Spinal cord (tissue), 10 donors: ENCODE data around the gene ARVCF. TPM values are rescaled to one million over a fixed set of nuclear protein-coding genes. Genes with fewer than 3 reads are reported as not detected.
"Not testable (repeated sequence)": the region's sequence is repeated elsewhere in the genome, so short reads cannot be mapped to it uniquely, and the experiment has no call there.

ENCODE experiments used
- DNase-seq, 6 donors: peaks; one replicate each; pipeline versions ENCODE4 v3.0.0 to v3.0.0-alpha.2; 2013 to 2015; ENCODE audit warnings: low spot score in 6 of 6, low read depth in 4 of 6
- H3K27ac ChIP-seq: one replicate; pipeline ENCODE4 v1.5.1; 2013; ENCODE audit warnings: low read depth, low read length, control low read depth
- H3K27me3 ChIP-seq: one replicate; pipeline ENCODE4 v1.6.1; 2013; ENCODE audit warnings: low read length; ENCODE audit not compliant: control insufficient read depth, insufficient read depth
- H3K36me3 ChIP-seq: one replicate; pipeline ENCODE4 v1.6.1; 2013; ENCODE audit warnings: low read length; ENCODE audit not compliant: control insufficient read depth, insufficient read depth
- H3K4me1 ChIP-seq: one replicate; pipeline ENCODE4 v1.6.1; 2013; ENCODE audit warnings: low read length; ENCODE audit not compliant: control insufficient read depth, insufficient read depth
- H3K4me3 ChIP-seq: one replicate; pipeline ENCODE4 v1.5.1; 2013; ENCODE audit warnings: low read depth, low read length, control low read depth
- H3K9me3 ChIP-seq: one replicate; pipeline ENCODE4 v1.6.1; 2013; ENCODE audit warnings: low read length; ENCODE audit not compliant: control insufficient read depth, insufficient read depth
- WGBS: methylation state at CpG from one replicate; pipeline ENCODE4 v1.1.5; 2013; ENCODE audit warnings: missing lambda C conversion rate; ENCODE audit not compliant: insufficient coverage; 5-methylcytosine and 5-hydroxymethylcytosine counted together
- polyA plus RNA-seq, 2 donors: library from polyadenylated mRNA; unstranded; fragments of 120-200 nt; gene quantifications; one replicate each; pipeline ENCODE4 v1.2.1, GENCODE V29; 2013; ENCODE audit not compliant: insufficient read length in 2 of 2
- total RNA-seq, 2 donors: library from RNA; depleted of rRNA in 1 of 2; stranded (reverse); fragments of 120-200 nt in 1 of 2; fragments of >200 nt in 1 of 2; gene quantifications; one replicate each; pipeline versions ENCODE4 v1.2.3 to v1.2.4, GENCODE V29; 2013 to 2014
- donor health status: healthy.

Gene ARVCF
- total and polyA plus RNA-seq, 4 donors: 43.5 to 132 (median 84.2) TPM

DNA sequence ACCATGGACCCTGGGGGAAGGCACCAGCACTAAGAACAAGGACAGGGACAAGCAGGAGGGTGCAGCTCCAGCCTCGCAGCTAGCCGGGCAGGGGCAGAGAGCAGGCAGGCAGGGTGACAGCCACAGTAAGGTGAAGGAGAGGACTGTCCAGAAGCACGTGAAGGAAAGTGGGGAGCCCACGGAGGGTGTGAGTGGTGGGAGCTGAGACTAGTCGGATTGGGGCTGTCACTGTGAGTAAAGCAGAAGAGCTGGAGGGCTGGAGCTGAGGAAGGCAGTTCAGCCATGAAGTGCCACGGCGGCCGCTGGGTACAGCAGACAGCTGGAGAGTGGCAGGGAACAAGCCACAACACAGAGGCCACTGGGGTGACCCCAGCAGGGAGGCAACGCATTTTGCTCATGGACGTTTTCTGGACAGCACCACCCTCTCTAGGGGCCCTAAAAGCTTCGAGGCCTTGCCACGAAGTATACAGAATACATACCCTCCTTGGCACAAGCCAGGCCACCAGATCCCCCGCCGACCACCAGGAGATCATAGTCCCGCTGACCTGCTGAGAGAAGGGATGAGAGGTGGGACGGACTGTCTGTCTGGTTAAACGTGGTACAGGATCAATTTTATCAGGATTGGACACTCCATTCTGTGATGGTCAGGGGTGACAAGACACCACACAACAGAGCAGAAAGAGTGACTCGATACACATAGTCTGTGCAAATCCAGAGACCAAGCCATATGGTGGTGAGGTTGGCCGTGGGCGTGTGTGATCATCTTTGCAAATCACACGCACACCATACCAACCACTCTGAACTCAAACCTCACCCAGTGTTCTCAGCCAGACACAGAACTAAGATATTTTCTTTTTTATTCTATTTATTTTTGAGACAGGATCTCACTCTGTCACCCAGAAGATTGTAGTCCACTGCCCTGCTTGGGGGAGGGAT lies 85.8 kb downstream of the ARVCF start:
- H3K27ac ChIP-seq: no peak overlapping the region
- WGBS: 89% methylated on average over 17 of the region's 21 CpGs
- peaks cover 4% of the 10 kb centered on the region for H3K4me1 ChIP-seq
- no peak overlapping the region for H3K4me3 ChIP-seq
- H3K9me3 ChIP-seq: no peaks in the 10 kb centered on the region
- no peak for DNase-seq
- H3K36me3 ChIP-seq: peaks cover 17% of the 10 kb centered on the region
- H3K27me3 ChIP-seq: no peaks in the 10 kb centered on the region

- peaks cover 4% of the 10 kb centered on the region for H3K4me1 ChIP-seq
- 95% methylated on average over 21 of the region's 21 CpGs for WGBS
- no peak for DNase-seq
Measured at GRCh38 chr22:19929586-19930550, 86.8 kb downstream of the ARVCF start.

GRCh38 chr22:19928207-19928606 lies 88.4 kb downstream of the ARVCF start:
- Histone ChIP-seq H3K27ac (no peak overlapping the region), H3K27me3 (no peaks in the 10 kb centered on the region), H3K4me3 (no peak overlapping the region), H3K36me3 (peaks cover 15% of the 10 kb centered on the region), H3K9me3 (no peaks in the 10 kb centered on the region), H3K4me1 (peaks cover 1% of the 10 kb centered on the region)
- DNase-seq: no peak
- 90% methylated on average over 11 of the region's 11 CpGs for WGBS

More at GRCh38 chr22:19929586-19930550, 86.8 kb downstream of the ARVCF start:
- Histone ChIP-seq H3K4me3 (no peak overlapping the region), H3K9me3 (no peaks in the 10 kb centered on the region), H3K36me3 (peaks cover 17% of the 10 kb centered on the region), H3K27ac (no peak overlapping the region), H3K27me3 (no peaks in the 10 kb centered on the region)

DNA sequence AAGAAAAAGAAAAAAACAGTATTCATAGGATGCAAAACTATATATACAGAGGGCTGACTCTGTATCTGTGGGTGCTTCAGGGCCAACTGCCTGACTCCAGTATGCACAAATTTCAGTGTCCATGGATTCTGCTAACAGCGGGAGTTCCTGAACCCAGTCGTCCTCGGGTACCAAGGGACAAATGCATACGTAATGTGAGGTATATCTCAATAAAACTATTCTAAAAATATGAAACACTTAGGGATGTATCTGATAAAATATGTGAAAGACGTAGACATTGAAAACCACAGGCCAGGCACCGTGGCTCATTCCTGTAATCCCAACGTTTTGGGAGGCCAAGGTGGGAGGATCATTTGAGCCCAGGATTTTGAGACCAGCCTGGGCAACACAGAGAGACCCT lies 88.9 kb downstream of the ARVCF start:
- no peaks in the 10 kb centered on the region for H3K27me3 ChIP-seq
- H3K4me1 ChIP-seq: no peaks in the 10 kb centered on the region
- peaks cover 15% of the 10 kb centered on the region for H3K36me3 ChIP-seq
- no peaks in the 10 kb centered on the region for H3K9me3 ChIP-seq
- no peak for DNase-seq
- H3K4me3 ChIP-seq: no peak overlapping the region
- no CpG with 5 or more reads among the region's 7 CpGs for WGBS
- H3K27ac ChIP-seq: no peak overlapping the region

GRCh38 chr22:19926028-19926427 lies 90.6 kb downstream of the ARVCF start:
- WGBS: 98% methylated on average over 9 of the region's 11 CpGs
- not testable (repeated sequence) for H3K27ac ChIP-seq, H3K4me3 ChIP-seq

DNA sequence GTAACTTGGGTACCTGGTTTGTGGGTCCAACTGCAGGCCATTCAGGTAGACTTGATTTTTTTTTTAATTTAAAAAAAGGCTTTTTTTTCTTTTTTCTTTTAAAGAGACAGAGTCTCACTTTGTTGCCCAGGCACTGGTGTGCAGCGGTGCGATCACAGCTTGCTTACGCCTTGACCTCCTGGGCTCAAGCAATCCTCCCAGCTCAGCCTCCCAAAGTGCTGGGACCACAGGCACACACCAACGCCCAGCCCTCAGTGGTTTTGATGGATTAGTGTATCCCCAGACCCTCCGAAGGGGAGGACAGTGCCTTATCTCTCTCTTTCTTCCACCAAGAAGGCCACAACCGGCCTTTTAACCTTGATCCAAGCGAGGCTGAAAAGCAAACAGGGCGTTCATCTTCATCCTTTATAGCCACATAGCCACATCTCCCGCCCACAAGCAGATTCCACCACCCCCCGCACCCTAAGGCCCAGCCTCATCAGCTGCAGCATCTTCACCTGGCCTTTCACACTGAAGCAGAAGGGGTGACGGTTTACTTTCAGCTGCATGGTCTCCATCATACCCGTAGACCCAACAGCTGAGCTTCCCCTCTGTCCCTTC lies 92.6 kb downstream of the ARVCF start:
- Histone ChIP-seq H3K9me3 (no peaks in the 10 kb centered on the region), H3K4me1 (no peaks in the 10 kb centered on the region), H3K27me3 (no peaks in the 10 kb centered on the region), H3K27ac (no peak overlapping the region), H3K4me3 (no peak overlapping the region), H3K36me3 (peaks cover 11% of the 10 kb centered on the region)
- no peak for DNase-seq
- WGBS: 92% methylated on average over 11 of the region's 12 CpGs

More at GRCh38 chr22:19926028-19926427, 90.6 kb downstream of the ARVCF start:
- H3K4me1 ChIP-seq, H3K27me3 ChIP-seq, H3K9me3 ChIP-seq, DNase-seq: not testable (repeated sequence)
- peaks cover 13% of the 10 kb centered on the region for H3K36me3 ChIP-seq

GRCh38 chr22:19921544-19922081 lies 95.0 kb downstream of the ARVCF start:
- DNase-seq: no peak
- Histone ChIP-seq H3K27ac (no peak overlapping the region), H3K4me3 (no peak overlapping the region), H3K36me3 (peaks cover 34% of the 10 kb centered on the region), H3K9me3 (no peaks in the 10 kb centered on the region), H3K27me3 (no peaks in the 10 kb centered on the region), H3K4me1 (no peaks in the 10 kb centered on the region)
- WGBS: 88% methylated on average over 3 of the region's 3 CpGs
